ENCODE data around the gene PTRHD1. TPM values are rescaled to one million over a fixed set of nuclear protein-coding genes. Genes with fewer than 3 reads are reported as not detected.
A peak's percentile ranks its signal among the peaks of the same experiment; 100 is the strongest.

The PTRHD1 gene, protein sequence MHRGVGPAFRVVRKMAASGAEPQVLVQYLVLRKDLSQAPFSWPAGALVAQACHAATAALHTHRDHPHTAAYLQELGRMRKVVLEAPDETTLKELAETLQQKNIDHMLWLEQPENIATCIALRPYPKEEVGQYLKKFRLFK
- total RNA-seq (10 to 100 TPM; 19.9 to 57.3 TPM), polyA plus RNA-seq (ENCODE audit: insufficient read length in 2 of 2) (10 to 100 TPM; 35.0 to 46.9 TPM)
- long read RNA-seq, donor 1, transcript PTRHD1-201 (2 exons, 1,105 nt), result major isoform, 52 of 53 reads
- long read RNA-seq, donor 1, partial matches to known transcripts, result 0 of 53 reads
- long read RNA-seq, donor 1, other reads (novel, unspliced or antisense), result 0 of 53 reads
- long read RNA-seq, donor 2, transcript PTRHD1-201 (2 exons, 1,105 nt), result major isoform, 37 of 37 reads
- long read RNA-seq, donor 2, partial matches to known transcripts, result 0 of 37 reads
- long read RNA-seq, donor 2, other reads (novel, unspliced or antisense), result 0 of 37 reads
- long read RNA-seq, donor 3, transcript PTRHD1-201 (2 exons, 1,105 nt), result major isoform, 41 of 48 reads
- long read RNA-seq, donor 3, partial matches to known transcripts, result 7 of 48 reads
- long read RNA-seq, donor 3, other reads (novel, unspliced or antisense), result 0 of 48 reads
- long read RNA-seq, donor 4, transcript PTRHD1-201 (2 exons, 1,105 nt), result major isoform, 201 of 231 reads
- long read RNA-seq, donor 4, partial matches to known transcripts, result 30 of 231 reads
- long read RNA-seq, donor 4, other reads (novel, unspliced or antisense), result 0 of 231 reads

DNA sequence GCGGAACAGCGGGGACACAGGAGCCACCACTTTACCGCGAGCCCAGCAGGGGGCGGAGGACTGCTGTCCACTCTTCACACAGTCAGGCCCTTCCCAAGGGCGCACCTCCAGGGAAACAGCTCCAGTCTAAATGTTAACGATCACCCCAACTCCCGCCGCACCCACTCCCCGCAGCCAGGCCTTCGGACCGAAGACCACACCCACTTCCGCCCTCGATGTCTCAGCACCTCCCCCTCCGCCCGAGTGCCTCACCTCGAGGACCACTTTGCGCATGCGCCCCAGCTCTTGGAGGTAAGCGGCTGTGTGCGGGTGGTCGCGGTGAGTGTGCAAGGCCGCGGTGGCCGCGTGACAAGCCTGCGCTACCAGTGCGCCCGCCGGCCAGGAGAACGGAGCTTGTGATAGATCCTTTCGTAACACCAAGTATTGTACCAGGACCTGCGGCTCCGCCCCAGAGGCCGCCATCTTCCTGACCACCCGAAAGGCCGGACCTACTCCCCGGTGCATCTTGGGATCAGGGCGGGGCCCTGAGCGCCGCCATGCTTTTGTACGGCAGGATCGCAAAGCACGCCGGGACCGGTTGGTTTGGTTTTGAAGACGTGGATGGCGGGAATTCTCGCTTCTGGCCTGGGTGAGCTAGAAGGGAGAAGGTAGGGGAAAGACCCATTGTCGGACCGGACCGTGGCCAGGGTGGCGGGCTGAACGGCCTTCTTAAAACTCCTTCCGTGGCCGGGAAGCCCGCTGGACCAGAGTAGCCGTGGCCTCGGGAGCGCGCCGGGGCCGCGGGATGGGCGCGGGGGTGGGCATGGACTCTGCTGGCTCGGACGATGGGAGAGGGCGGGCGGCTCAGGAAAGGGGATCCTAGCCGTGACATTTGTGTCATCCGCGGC is at the start of gene PTRHD1, which contains the start of gene CENPO:
Gene PTRHD1 (minus strand): TSS at position 518 of the 887 bp plus-strand sequence. CDS start 14 bp downstream, at position 504.
Gene CENPO (plus strand): TSS at position 552 of the 887 bp plus-strand sequence. CDS start 495 bp downstream, outside the sequence.
- under 1% methylated on average over 72 of the region's 74 CpGs for WGBS (ENCODE audit: insufficient coverage)
- Histone ChIP-seq H3K36me3 (ENCODE audit: control insufficient read depth, insufficient read depth, low read length) (peaks cover 4% of the 10 kb centered on the region), H3K27me3 (ENCODE audit: control insufficient read depth, insufficient read depth, low read length) (no peaks in the 10 kb centered on the region), H3K4me1 (ENCODE audit: control insufficient read depth, insufficient read depth, low read length) (peaks cover 7% of the 10 kb centered on the region), H3K4me3 (ENCODE audit: low read depth, low read length) (peak within 1 kb of the TSS; percentile 95), H3K9me3 (ENCODE audit: control insufficient read depth, insufficient read depth, low read length) (no peaks in the 10 kb centered on the region), H3K27ac (ENCODE audit: low read depth, low read length) (peak within 1 kb of the TSS; percentile 99)
- peak; percentile 92 to 99 (median 96) for DNase-seq (ENCODE audit: low read depth in 4 of 6, low spot score in 6 of 6)

DNA sequence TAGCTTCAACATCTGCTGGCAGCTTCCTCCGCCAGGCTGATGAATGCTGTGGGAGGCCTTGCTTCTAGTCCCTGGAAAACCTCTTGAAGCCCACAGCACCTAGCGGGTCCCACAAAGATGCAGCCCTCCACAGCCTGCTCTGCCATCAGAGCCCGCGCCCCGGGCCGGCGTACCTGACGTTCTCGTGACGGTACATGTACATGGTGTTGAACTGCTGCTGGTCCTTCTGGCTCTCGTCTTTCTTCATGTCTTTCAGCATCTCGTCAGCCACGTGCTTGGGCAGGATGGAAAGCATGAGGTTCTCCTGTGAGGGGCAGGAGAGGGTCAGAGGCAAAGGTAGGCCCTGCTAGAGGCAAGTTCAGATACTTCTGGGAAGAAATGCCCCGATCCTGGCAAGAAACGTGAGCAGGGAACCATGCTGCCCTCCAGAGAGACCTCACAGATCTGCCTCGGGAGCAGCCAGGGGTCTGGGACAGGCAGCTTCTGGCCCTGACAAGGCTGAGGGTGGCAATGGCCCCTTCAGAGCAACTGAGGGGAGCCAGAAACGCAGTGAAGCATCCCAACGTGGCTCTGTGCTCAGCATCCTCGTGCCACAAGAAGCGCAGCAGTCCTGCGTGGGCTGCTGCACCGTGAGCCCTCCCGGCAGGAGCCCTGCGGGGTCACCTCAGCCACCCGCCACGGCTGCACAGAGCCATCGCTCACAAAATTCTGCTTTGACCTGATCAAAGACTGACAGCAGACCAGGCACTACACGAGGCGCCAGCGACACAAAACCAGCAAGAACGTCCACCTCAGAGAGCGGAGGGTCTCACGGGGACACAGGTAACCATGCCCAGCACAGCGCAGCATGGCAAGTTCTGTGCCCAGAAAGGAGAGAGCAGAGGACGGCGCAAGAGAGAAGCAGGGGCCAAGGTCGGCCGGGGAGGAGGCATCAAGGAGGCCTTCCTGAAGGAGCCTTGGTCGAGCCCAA is 49.2 kb upstream of the PTRHD1 start:
- no peak for DNase-seq (ENCODE audit: low read depth in 4 of 6, low spot score in 6 of 6)
- Histone ChIP-seq H3K4me3 (ENCODE audit: low read depth, low read length) (no peak overlapping the region), H3K27me3 (ENCODE audit: control insufficient read depth, insufficient read depth, low read length) (no peaks in the 10 kb centered on the region), H3K36me3 (ENCODE audit: control insufficient read depth, insufficient read depth, low read length) (peaks cover 63% of the 10 kb centered on the region), H3K9me3 (ENCODE audit: control insufficient read depth, insufficient read depth, low read length) (no peaks in the 10 kb centered on the region), H3K27ac (ENCODE audit: low read depth, low read length) (no peak overlapping the region), H3K4me1 (ENCODE audit: control insufficient read depth, insufficient read depth, low read length) (no peaks in the 10 kb centered on the region)
- 96% methylated on average over 39 of the region's 39 CpGs for WGBS (ENCODE audit: insufficient coverage)

DNA sequence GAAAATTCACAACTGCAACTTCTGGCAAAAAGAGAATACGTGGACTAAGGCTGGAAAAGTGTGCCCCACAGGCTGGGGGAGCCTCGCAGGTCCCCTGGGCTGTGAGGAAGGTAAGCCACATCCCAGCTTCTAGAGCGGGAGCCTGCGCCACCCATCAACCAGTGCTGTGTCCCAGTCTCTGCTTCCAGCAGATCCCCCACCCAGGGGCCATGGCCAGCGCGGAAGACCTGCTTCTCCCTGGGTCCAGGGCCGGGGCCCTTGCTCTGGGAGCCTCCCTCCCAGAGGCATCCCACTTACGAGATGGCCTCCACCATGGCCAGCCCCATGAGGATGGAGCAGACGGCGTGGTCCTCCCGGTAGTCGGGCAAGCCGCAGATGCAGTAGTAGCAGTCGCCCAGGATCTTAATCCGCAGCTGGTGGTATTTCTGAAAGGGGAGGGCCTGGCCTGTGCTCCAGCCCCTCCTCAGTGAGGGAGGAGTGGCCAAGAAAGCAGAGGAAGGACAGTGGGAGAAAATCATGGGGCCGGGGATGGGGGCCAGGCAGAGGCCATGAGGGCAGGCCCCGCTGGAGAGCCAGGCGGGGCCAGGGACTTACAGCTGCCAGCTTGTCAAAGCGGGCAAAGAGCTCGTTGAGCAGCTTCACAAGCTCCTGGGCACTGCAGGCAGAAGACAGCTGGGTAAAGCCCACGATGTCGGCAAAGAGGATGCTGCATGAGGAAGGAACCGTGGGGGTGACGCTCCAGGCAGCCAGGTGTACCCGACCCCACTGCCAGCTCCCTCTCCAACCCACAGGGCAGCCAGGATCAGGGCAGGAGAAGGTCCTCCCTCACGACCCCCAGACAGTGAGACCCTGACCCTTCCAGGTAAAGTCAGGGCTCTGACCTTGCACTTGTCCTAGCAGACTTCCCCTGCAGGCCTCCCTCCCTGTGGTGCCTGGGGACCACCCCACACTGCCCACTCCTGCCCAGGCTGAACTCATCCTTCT is 48.1 kb upstream of the PTRHD1 start:
- peaks cover 73% of the 10 kb centered on the region for H3K36me3 ChIP-seq (ENCODE audit: control insufficient read depth, insufficient read depth, low read length)
- H3K9me3 ChIP-seq (ENCODE audit: control insufficient read depth, insufficient read depth, low read length), result no peaks in the 10 kb centered on the region
- H3K4me1 ChIP-seq (ENCODE audit: control insufficient read depth, insufficient read depth, low read length), result no peaks in the 10 kb centered on the region
- DNase-seq (ENCODE audit: low read depth in 4 of 6, low spot score in 6 of 6), result no peak
- no peaks in the 10 kb centered on the region for H3K27me3 ChIP-seq (ENCODE audit: control insufficient read depth, insufficient read depth, low read length)
- H3K4me3 ChIP-seq (ENCODE audit: low read depth, low read length), result no peak overlapping the region
- no peak overlapping the region for H3K27ac ChIP-seq (ENCODE audit: low read depth, low read length)
- 88% methylated on average over 20 of the region's 26 CpGs for WGBS (ENCODE audit: insufficient coverage)

DNA sequence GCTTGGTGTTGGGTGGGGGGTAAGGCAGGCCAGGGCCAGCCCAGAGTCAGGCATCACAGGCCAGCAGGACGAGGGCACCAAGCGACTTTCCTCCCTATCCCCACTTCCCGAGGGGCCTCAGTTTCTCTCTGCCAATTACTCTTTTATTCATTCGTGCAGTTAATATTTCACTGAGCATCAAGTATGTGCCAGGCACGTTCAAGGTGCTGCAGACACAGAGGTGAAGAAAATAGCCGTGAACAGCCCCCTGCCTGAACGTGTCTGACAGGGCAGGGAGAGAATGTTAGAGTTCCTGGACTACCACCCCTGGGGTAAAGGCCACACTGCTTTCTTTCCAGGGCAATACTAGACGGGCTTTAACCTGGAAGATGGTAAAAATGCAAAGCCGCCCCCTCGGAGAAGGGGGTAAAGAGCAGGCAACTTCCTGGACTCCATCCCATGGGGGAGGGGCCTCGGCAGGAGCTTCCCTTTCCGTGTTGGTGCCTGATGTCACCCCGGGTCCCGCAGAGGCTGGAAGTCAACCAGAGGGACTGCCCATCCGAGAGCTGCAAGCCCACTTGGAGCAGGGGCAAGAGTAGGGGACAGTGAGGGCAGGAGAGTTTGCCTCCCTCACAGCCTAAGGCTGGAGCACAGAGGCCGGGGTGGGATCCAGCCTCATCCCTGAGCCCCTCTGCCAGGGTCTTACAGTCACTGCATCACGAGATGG is 47.1 kb upstream of the PTRHD1 start:
- Histone ChIP-seq H3K4me1 (ENCODE audit: control insufficient read depth, insufficient read depth, low read length) (no peaks in the 10 kb centered on the region), H3K9me3 (ENCODE audit: control insufficient read depth, insufficient read depth, low read length) (no peaks in the 10 kb centered on the region), H3K4me3 (ENCODE audit: low read depth, low read length) (no peak overlapping the region), H3K36me3 (ENCODE audit: control insufficient read depth, insufficient read depth, low read length) (peaks cover 79% of the 10 kb centered on the region), H3K27me3 (ENCODE audit: control insufficient read depth, insufficient read depth, low read length) (no peaks in the 10 kb centered on the region), H3K27ac (ENCODE audit: low read depth, low read length) (no peak overlapping the region)
- DNase-seq (ENCODE audit: low read depth in 4 of 6, low spot score in 6 of 6), result no peak
- WGBS (ENCODE audit: insufficient coverage), result 85% methylated on average over 16 of the region's 17 CpGs

DNA sequence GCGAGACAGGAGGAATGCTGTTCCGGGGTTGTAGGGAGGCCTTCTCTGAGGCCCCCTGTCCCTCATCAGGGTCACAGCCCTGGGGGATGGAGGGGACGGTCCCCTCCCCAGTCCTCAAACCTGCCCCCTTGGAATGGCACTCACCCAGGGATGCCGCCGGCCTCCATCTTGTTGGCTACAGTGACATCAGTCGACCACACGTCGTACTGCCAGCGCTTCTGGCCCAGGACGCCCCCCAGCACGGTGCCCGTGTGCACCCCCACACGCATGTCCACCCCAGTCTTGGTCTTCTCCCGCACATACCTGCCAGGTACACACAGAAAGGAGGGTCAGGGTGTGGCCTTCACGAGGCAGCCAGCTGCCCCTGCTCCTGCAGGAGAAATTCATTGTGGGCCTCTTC is 46.5 kb upstream of the PTRHD1 start:
- no peaks in the 10 kb centered on the region for H3K9me3 ChIP-seq (ENCODE audit: control insufficient read depth, insufficient read depth, low read length)
- WGBS (ENCODE audit: insufficient coverage), result 96% methylated on average over 14 of the region's 15 CpGs
- H3K4me1 ChIP-seq (ENCODE audit: control insufficient read depth, insufficient read depth, low read length), result no peaks in the 10 kb centered on the region
- peaks cover 84% of the 10 kb centered on the region for H3K36me3 ChIP-seq (ENCODE audit: control insufficient read depth, insufficient read depth, low read length)
- no peak overlapping the region for H3K4me3 ChIP-seq (ENCODE audit: low read depth, low read length)
- H3K27ac ChIP-seq (ENCODE audit: low read depth, low read length), result no peak overlapping the region
- no peaks in the 10 kb centered on the region for H3K27me3 ChIP-seq (ENCODE audit: control insufficient read depth, insufficient read depth, low read length)
- DNase-seq (ENCODE audit: low read depth in 4 of 6, low spot score in 6 of 6), result no peak

DNA sequence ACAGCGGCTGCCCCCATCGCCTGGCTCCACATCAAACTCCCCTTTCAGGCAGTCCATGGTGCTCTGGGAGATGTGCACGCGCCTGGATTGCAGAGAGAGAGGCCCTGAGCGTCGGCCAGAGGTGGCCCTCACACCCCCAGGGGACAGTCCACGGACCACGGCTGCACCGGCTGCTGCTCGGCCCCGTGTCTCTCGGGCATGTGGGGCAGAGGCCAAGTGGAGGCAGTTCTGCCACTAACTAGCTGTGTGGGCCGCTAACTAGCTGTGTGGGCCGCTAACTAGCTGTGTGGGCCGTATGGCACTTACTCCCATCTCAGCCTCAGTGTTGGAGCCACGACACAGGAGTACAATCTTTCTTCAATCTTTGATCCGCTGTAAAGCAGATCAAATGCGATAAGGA is 45.4 kb upstream of the PTRHD1 start:
- DNase-seq (ENCODE audit: low read depth in 4 of 6, low spot score in 6 of 6), result no peak
- peaks cover 87% of the 10 kb centered on the region for H3K36me3 ChIP-seq (ENCODE audit: control insufficient read depth, insufficient read depth, low read length)
- H3K27me3 ChIP-seq (ENCODE audit: control insufficient read depth, insufficient read depth, low read length), result no peaks in the 10 kb centered on the region
- H3K4me1 ChIP-seq (ENCODE audit: control insufficient read depth, insufficient read depth, low read length), result no peaks in the 10 kb centered on the region
- H3K4me3 ChIP-seq (ENCODE audit: low read depth, low read length), result no peak overlapping the region
- 97% methylated on average over 15 of the region's 18 CpGs for WGBS (ENCODE audit: insufficient coverage)
- H3K9me3 ChIP-seq (ENCODE audit: control insufficient read depth, insufficient read depth, low read length), result no peaks in the 10 kb centered on the region
- H3K27ac ChIP-seq (ENCODE audit: low read depth, low read length), result no peak overlapping the region

DNA sequence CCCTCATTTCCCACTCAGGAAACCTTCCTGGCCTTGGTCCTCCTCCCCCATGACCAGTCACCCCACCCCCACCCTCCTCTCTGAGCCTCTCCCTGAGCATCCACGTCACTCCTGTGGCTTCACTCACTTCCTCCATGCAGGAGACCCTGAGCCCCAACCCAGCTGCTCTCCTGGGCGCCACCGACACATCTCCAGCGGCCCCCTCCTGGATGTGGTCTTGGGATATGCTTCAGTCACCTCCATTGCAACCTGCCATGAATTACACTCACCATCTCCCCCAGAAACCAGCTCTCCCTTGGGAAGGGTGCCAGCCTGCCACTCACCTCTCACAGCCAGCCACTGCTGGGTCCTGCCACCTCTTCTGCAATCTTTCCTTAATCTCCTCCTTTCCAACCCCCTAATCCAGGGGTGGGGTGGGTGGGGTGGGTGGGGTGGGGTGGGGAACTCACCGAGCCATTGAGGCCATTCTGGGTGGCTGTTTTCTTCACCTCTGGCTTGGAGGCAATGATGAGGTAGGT is 44.9 kb upstream of the PTRHD1 start:
- 79% methylated on average over 3 of the region's 5 CpGs for WGBS (ENCODE audit: insufficient coverage)
- H3K36me3 ChIP-seq (ENCODE audit: control insufficient read depth, insufficient read depth, low read length), result peaks cover 91% of the 10 kb centered on the region

More for the DNA sequence above, 44.9 kb upstream of the PTRHD1 start:
- H3K27ac ChIP-seq (ENCODE audit: low read depth, low read length), result no peak overlapping the region
- no peaks in the 10 kb centered on the region for H3K27me3 ChIP-seq (ENCODE audit: control insufficient read depth, insufficient read depth, low read length)
- H3K9me3 ChIP-seq (ENCODE audit: control insufficient read depth, insufficient read depth, low read length), result no peaks in the 10 kb centered on the region
- peaks cover 5% of the 10 kb centered on the region for H3K4me1 ChIP-seq (ENCODE audit: control insufficient read depth, insufficient read depth, low read length)
- no peak for DNase-seq (ENCODE audit: low read depth in 4 of 6, low spot score in 6 of 6)
- no peak overlapping the region for H3K4me3 ChIP-seq (ENCODE audit: low read depth, low read length)
